Measurements from ENCODE around the gene SLC2A6.

SLC2A6 gene

DNA sequence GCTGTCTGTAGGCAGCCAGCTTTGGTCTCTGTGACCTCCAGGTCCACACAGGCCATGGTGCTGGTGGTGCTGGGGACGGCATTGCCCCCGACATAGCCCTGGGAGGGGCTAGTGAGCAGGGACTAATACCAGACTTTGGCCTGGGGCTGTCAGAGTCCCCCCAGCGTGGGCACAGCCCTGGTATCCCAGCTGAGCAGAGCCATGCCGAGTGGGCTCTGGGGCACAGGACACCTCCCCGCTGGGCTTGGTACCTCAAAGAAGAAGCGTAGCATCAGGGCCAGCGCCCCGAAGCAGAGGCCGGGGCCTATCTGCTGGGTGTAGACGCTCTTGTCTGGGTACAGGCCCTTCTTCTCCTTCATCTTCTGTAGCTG lies 36.3 kb upstream of the SLC2A6 start:
- DNase-seq: no peak

DNA sequence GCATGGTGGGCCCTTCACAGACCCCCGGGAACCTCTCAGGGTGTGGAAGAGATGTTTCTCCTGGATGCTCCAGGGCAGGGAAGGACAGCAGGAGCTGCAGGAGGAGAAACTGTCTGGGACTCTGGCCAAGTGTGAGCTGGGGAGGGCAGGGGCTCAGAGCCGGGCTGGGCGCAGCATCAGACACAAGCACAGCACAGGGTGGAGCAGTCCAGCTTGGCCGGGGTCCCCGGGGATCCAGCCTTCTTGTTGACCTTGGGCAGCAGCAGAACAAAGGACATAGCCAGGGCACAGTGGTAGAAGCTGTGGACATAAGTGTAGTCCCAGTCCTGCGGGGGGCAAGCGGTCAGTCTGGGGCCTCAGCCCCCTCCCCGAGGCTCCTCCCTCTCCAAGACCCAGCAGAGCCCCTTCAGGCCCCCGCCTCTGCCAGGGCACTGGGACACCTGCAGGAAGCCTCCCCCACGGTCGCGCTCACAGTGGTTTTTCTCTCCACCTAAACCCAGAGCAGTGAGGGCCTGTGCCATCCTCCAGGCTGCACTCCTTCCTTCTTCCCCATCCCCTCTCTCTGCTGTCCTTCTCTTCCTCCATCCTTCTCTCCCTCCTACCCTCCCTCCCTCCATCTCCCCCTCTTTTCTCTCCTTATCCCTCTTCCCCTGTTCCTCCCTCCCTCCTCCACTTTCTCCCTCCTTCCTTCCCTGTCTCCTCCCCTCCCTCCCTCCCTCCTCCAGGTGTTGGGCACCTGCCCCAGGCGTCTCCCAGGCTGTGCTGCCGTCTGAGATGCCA lies 35.8 kb upstream of the SLC2A6 start:
- no peak for DNase-seq

DNA sequence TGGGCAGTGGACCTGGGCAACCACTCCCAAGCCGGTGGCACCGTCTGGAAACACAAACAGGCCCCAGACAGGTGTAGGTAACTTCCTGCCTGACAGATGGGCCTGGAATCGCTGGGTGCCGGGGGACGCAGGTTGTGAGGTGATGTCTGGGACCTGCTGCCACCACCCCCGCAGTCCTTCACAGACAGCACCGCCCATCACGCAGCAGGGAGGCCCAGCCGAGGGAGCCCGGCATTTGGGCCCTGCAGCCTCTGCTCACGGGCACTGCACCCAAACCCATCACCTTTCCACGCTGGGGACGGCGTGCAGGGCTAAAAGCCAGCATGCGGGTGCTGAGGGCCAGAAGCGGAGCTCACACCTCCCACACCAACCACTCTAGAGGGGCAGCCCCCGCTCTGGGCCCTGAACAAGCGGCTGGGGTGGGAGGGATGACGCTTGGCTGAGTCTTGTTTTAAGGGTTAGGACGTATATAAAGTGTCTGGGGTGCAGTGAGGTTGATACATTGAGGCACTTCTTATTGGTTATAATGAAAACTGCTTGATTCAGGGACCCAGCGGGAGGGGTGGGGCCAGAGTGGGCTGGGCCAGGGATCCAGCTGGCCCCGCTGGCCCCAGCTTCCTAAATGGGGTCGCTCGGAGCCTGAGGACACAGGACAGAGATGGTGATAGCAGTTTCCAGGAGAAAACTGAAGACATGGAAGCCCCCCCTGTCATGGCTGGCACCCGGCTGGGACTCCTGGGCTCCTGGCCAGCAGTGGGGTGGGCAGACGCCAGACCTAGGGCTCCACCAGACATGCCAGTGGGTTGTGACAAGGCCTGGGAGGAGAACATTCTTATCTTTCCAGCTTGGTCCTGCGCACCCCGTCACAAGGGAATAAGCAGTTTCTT lies 34.6 kb upstream of the SLC2A6 start:
- no peak for DNase-seq

DNA sequence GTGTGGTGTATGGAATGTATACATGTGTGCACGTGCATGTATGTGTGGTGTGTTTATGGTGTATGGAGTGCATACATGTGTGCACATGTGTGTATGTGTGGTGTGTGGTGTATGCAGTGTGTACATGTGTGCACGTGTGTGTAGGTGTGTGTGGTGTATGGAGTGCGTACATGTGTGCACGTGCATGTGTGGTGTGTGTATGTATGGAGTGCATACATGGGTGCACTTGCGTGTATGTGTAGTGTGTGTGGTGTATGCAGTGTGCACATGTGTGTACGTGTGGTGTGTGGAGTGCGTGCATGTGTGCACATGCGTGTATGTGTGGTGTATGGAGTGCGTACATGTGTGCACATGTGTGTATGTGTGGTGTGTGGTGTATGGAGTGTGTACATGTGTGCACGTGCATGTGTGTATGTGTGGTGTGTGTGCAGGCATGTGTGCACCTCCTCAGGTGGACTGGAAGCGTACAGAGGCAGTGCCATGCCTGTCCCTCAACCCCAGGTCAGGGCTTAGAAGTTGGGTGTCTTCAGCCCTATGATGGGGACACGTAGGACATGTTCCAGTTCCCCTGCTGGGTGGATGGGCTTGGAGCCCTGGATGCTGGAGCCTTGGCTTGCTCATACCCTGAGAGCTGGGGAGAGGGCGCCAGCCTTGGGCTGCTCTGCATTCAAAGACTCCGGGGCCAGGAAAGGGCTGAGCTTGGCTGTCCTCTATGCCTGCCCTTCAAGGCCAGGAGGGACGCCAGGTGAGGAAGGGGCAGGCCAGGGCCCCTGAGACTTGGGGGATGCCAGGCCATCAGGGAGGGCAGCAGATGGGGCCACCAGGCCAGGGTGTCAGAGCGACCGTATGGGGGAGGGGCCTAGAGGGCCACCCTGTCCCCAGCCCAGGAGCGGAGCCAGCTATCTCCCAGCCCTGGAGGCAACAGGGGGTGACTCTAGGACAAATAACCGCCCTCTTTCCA lies 33.6 kb upstream of the SLC2A6 start:
- no peak for DNase-seq

DNA sequence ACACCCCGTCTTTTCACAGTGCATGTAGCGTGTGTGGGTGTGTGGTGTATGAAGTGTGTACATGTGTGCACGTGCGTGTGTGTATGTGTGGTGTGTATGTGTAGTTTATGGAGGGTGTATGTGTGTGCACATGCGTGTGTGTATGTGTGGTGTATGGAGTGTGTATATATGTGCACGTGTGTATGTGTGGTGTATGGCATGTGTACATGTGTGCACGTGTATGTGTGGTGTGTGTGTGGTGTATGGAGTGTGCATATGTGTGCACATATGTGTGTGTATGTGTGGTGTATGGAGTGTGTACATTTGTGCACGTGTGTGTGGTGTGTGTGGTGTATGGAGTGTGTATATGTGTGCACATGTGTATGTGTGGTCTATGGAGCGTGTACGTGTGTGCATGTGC lies 32.7 kb upstream of the SLC2A6 start:
- no peak for DNase-seq

DNA sequence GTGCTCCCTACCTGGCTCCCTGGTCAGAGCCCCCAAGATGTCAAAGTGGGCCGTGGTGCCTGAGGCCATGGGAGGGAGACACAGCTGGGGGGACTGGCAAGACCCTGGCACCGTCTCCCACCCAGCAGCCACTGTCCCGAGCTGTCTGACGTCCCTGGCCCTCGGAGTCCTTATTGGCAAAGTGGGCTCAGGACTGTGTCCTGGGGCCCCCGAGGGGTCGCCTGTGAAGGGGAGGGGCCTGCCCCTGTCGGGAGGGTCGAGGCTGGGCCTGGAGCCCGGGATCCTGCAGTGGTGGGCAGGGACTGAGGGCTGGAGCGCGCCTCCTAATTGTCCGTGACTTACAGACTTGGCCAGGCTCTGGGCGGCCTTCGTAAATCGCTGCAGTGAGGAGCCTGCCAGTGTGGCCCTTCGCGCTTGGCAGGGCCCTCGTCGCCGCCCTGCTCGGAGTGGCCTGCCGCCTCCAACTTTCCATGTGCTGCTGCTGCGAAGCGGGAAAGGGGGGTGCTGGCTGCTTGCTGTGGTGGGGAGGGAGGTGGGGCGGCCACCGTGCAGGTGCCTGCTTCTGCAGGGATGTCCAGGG lies 32.1 kb upstream of the SLC2A6 start:
- no peak for DNase-seq

DNA sequence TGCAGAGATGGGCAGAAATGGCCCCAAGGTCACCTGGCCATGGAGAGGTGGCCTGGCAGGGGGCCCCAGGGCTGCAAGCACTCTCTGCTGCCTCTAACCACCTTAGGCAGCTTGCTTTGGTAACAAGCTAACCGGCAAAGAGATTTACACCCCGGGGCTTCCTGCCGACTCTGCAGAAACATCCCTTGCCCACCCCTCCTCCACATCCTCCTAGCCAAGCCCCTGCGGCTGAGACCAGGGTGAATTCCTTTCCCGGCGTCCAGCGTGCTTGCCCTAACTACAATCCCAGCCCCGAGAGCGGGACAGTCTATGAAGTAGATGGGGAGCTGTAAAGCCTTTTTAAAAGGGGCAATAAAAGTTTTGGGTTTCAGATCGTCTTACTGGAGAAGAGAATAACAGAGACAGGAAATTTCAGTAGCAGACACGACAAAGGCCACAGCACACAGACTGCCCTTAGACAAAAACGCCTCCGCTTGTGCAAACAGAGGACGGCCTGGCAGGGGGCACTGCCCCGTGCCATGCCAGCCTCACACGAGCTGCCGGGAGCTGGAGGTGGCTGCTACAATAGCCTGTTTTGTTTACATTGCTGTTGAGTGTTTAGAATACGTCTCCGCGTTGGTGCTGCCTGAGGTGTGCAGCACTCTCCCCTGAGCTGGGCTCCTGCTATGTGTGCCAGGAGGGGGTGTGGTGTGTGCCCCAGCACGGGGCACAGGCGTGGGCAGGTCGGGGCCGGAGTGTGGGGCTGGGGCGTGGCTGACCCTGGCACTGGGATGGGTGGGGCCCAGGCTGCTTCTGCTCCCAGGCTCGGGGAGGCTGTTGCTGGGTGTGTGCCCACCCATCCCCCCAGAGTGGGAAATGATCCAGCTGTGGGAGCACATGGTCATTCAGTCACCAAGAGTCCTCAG lies 30.5 kb upstream of the SLC2A6 start:
- DNase-seq: no peak

DNA sequence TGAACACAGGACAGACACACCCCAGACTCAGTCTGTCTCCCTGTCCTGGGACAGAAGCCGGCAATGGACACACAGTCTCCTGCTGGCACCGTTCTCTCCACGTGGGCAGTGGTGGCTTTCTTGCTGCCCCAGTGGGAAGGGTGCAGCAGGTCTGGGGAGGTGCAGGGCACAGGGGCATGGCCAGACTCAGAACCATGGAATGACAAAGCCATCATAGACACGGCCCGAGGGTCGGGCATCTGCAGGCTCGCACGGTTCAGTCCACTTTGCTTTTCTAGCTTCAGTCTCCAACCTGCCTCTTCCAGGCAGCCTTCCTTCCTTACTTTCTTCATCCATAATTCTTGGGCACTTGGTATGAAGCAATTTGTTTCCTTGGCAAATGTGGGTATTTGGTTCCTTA lies 29.1 kb upstream of the SLC2A6 start:
- DNase-seq: no peak

DNA sequence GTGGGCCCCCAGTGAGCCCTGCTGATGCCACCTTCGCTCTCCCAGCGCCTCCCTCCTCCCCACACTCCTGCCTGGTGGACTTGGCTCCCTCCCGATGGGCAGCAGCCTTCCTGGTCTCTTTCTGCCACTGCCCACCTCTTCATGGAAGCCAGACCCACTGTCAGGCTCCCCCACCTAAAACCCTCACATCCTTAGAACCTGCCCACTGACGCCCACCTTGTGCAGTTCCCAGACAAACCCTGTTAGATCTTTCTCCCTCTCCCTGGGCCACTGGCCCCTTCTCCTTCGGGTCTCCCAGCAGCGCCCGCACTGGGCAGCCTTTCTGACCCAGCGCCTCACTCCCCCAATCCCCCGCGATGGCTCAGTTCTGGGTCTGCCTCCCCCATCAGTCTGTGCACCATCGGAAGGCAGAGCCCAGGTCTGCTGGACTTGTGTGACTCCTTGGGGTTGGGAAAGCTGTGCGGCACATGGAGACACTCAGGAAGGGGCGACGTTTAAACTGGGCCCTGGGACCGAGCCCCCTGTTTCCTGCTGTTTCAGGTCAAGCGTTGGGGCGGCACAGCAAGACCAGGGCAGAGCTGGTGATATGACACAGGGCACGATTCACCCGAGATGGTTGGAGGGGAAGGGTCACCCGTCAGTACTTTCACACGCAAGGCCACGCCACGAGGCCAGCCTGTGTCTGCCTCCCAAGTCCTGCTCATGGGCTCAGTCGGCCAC lies 28.5 kb upstream of the SLC2A6 start:
- no peak for DNase-seq

DNA sequence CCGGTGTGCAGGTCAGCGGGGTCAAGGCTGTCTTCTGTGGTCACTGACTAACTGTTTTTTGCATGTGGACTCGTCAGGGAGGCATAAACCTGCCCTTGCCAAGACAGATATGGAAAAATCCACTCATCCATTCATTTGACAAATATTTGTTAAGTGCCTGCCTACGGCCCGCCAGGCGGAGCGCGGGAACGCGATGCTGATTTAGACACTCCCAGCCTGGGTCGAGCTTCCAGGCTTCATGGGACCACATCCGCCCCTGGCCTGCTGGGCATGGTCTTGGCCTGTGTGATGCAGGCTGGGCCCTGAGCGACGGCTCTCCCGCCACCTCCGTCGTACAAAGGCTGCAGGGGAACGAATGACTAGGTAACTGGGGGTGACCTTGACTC lies 27.7 kb upstream of the SLC2A6 start:
- no peak for DNase-seq

DNA sequence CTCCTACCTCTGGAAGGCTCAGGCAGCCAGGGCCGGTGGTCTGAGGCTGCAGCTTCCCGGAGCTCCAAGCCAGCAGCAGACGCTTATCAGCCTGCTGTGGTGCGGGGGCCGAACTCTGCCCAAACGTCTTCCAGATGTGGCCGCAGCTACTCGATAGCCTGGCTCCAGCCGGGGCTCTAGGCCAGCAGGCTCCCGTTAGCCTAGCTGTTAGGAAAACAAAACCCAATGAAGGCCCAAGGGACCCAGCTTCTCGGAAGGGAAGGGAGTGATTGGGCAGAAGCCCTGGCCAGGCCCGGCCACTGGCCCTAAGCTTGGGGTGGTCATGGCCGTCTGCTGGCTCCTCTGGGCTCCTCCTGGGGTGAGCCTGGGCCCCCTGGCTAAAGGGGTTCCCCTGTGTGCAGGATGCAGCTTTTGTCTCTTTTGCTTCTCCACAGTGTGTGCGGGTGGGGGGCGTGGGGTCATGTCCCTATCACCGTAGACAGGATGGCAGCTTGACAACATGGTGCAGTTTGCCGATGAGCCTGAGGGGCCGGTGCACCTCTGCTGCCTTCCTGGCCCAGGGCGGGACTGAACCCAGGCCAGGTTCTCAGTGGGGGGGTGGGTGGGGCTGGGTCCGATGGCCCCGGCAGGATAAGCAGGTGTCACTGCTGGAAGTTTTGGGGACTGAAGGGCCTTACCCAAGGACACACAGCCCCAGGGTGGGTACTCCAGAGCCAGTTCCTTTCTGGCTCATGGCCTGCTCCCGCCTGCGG lies 27.2 kb upstream of the SLC2A6 start:
- DNase-seq: no peak

DNA sequence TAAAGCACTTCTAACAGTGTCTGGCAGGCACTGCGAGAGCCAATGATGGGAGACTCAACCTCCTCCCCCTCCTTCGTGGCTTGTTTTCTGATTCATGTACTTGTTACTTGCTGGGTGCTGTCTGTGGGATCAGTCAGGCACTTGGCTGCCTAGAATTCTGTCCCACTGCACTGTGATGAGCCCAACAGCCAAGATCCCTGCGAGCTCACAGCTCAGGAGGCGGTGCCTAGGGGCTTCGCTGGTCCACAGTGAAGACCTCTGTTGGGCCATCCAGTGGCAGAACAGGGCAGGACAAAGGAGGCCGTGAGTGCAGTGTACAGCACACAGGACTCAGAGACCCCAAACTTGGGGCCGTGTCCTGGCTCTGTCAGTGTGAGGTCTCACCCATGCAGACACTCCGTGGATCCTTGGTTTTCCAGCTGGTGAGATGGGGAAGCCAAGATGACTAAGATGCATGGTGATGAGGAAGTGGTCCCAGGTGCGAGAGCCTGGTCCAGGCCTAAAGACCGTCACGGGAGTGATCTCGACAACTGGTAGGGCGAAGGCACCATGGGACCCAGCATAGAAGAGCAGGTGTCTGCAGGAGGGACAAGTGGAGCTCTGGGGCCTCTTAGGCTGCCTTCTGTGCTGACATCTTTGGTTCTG lies 26.4 kb upstream of the SLC2A6 start:
- DNase-seq: no peak

DNA sequence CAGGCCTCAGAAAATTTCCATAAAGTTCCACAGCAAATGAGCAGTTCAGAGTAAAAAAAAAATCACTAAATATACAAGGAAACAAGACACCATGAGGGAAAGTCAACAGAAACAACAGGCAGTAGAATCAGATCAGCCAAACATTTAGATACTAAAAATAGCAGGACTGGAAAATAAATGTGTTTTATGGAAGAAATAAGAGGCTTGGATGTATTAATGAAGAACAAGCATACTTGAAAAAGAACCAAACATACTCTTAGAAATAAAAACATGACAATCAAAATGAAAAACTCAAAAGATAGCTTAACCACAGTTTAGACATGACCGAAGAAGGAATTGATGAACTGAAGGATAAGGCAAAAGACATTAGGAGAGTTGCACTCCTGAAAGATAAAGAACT lies 23.2 kb upstream of the SLC2A6 start:
- DNase-seq: no peak

DNA sequence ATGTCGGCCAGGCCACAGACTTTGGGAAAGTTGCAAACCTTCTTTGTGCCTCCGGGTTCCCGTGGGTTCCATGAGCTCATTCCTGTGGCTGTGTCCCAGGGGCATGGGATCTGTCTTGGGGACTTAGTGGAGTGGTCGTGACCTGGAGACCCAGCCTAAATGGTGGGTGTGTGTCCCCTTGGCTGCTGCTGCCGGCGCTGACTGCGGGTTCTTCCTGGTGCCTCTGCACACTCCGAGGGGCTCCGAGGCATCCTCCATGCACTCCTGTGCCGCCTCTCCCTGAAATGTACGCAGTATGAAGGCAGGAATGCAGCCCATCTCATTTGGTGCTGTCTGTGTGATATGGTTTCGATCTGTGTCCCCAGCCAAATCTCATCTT lies 21.0 kb upstream of the SLC2A6 start:
- DNase-seq: no peak

DNA sequence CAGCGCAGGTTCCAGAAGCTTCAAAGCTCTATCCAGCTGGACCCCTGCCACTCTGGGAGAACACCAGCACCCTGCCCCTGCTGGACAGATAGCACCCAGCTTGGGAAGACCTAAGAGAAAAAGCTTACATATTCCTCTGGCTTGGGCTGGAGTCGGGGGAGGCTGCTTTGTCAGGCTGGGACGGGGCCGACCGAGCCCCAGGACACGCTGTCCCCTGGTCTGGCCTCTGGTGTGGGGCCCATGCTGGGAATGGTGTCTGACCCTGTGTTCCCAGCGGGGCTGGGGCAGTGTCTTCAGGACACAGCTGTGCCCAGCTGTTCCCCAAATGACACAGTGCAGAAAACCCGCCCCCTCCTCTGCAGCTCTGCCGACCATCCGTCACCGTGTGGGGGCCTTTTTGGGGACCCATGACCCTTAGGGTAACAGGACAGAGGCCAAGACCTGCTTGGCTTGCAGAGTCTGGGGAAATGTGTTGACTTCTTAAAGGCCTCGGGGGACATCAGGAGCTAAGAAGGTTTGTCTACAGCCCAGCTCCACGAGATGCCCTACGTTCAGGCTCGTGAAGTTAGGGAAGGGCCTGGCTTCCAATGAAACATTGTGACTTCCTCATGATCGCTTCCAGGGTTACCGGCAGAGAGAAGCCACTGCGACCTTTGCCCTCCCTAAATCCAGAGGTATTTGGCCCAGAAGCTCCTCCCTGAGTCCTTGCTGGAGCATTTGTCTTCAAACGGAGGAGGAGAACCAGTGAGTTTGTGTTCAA lies 20.4 kb upstream of the SLC2A6 start:
- DNase-seq: no peak

DNA sequence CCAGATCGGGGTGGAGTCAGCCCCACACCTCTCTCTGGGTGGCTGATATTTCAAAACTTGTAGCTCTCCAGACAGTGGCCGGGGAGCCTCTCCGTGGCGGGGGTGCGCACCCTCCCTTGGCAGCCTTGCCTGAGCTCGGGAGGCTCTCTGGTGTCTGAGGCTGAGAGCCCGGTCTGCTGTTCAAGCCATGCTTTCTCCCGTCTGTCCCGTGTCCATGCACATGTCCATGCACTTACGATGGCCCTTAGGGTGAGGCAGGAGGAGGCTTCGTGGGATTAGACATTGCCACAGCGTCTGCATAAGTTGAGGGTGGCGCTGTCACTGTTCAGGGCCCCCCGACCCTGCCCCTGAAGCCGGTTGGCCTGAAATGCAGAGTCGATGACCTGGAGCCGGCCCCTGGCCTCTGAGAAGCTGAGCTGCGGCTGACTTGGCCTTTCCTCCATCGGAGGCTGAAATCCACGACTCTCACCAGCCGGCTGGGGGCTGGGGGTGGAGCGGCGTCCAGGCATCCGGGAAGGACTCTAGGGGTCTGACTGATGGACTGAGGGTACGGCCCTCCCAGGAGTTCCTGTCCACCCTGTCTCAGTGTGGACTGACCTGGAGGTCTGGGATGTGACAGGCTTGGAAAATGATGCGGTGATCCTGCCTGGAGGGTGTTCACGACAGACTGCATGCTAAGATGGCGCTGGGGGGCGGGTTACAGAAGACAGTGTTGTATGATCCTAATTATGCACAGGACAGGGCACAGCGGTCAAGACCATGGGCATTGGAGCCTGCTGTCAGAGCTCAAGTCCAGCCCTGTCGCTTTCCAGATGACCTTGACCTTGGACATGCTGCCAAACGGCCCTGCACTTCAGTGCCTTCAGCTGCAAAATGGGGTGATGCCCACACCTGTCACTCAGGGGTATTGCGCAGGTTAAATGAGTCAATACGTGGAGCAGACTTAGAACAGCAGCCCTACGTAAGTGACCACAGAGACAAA lies 18.3 kb upstream of the SLC2A6 start:
- DNase-seq: no peak

Data from stimulated activated CD4-positive, alpha-beta T cell treated with anti-CD3 and anti-CD28 coated beads, Interleukin-2, amount 100 ng/mL, for 48 hours (primary cell).